ENCODE data around the gene CYSRT1.

CYSRT1 gene

DNA sequence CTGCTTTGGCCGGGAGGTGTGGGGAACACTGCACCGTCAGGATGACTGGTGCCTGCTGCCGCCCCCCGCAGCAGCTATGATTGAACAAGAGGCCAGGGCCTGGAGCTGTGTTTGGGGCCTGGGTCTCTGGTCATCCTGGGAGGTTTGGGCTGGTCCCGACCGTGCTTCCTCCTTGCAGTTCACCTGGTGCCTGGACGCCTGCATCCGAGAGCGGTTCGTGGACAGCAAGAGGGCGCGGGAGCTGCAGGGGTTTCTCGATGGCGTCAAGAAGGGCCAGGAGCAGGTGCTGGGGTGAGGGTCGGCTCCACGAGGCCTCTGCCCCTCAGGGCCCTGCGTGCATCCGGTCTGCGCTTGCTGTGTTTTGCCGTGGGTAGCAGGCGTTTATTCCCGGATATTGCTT is 39.1 kb downstream of the CYSRT1 start:
- no peak overlapping the region for H3K4me3 ChIP-seq (ENCODE audit: low read depth, low read length)
- TF ChIP-seq GLI2 (tag by site-specific recombination; IDR thresholded peaks at IDR 0.05; ENCODE audit: borderline replicate concordance, low read depth) = no peak
- no peak for TF ChIP-seq ZNF37A (tag by site-specific recombination; IDR thresholded peaks at IDR 0.05)
- TF ChIP-seq ZBTB7A (tag by site-specific recombination; IDR thresholded peaks at IDR 0.05; ENCODE audit: low read depth) = no peak
- no peak for TF ChIP-seq ZNF777 (tag by site-specific recombination; IDR thresholded peaks at IDR 0.05; ENCODE audit: borderline replicate concordance)
- no peak for TF ChIP-seq ZNF521 (tag by site-specific recombination; IDR thresholded peaks at IDR 0.05)
- TF ChIP-seq PRDM10 (tag by site-specific recombination; IDR thresholded peaks at IDR 0.05) = no peak
- no peak for TF ChIP-seq ZNF747 (tag by site-specific recombination; IDR thresholded peaks at IDR 0.05)
- TF ChIP-seq BCL11A (tag by site-specific recombination; IDR thresholded peaks at IDR 0.05; ENCODE audit: low read depth) = no peak
- TF ChIP-seq ZNF174 (tag by site-specific recombination; IDR thresholded peaks at IDR 0.05) = no peak
- TF ChIP-seq ZNF155 (tag by site-specific recombination; IDR thresholded peaks at IDR 0.05) = no peak
- TF ChIP-seq PRDM4 (tag by site-specific recombination; IDR thresholded peaks at IDR 0.05) = no peak
- ChIA-PET CTCF (interaction anchor here (0.6 to 6.1 kb wide), 5 partner anchors 8 to 29 kb away, joined by 3 to 37 read pairs (median 3); no protein-coding TSS in a partner anchor), POLR2A (interaction anchor here (0.6 to 10.1 kb wide), 5 partner anchors 16 to 298 kb away, joined by 3 to 103 read pairs (median 4); partner anchors contain the start of gene TUBB4B)
- peaks cover 2 to 49% of the 10 kb centered on the region in 2 experiments; a peak in 2 of 3 replicates for H3K36me3 ChIP-seq (ENCODE audit: control insufficient read depth in 2 of 2, insufficient read depth in 1 of 2, low read length in 2 of 2)
- H3K4me1 ChIP-seq (ENCODE audit: control insufficient read depth, insufficient read depth, low read length) = no peaks in the 10 kb centered on the region
- H3K27ac ChIP-seq (ENCODE audit: extremely low read depth, low read depth, low read length) = no peak overlapping the region
- H3K9me3 ChIP-seq (ENCODE audit: control insufficient read depth, insufficient read depth, low read depth, low read length) = no peaks in the 10 kb centered on the region

DNA sequence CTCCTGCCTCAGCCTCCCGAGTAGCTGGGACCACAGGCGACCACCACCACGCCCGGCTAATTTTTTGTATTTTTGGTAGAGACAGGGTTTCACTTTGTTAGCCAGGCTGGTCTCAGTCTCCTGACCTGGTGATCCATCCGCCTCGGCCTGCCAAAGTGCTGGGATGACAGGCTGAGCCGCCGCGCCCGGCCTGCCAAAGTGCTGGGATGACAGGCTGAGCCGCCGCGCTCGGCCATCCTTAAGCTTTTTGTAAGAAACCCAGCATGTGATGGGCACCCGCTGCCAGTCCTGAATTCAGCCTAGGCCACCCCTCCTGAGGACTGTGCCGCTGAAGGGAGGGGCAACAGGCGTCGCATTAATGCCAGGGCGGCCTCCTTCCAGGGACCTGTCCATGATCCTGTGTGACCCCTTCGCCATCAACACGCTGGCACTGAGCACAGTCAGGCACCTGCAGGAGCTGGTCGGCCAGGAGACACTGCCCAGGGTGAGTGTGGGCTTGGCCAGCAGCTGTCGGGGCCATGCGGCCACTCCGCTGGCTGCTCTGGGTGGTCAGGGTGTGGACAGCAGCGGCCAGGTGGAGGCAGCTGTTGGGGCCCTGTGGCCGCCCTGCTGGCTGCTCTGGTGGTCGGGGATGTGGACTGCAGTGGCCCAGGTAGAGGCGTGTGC is 40.7 kb downstream of the CYSRT1 start:
- TF ChIP-seq ZNF175 (tag by site-specific recombination; IDR thresholded peaks at IDR 0.05) = 0 out of 2 replicates have a peak, but pooled peaks have one; percentile 8
- TF ChIP-seq PRDM4 (tag by site-specific recombination; IDR thresholded peaks at IDR 0.05) = no peak
- Histone ChIP-seq H3K36me3 (ENCODE audit: control insufficient read depth in 2 of 2, insufficient read depth in 1 of 2, low read length in 2 of 2) (peaks cover 0 to 53% of the 10 kb centered on the region in 2 experiments; a peak in 2 of 3 replicates), H3K27ac (ENCODE audit: extremely low read depth, low read depth, low read length) (no peak overlapping the region), H3K9me3 (ENCODE audit: control insufficient read depth, insufficient read depth, low read depth, low read length) (no peaks in the 10 kb centered on the region), H3K4me1 (ENCODE audit: control insufficient read depth, insufficient read depth, low read length) (no peaks in the 10 kb centered on the region), H3K4me3 (ENCODE audit: low read depth, low read length) (no peak overlapping the region)
- ChIA-PET CTCF (interaction anchor here (0.5 to 2.2 kb wide), 9 partner anchors 9 to 1785 kb away, joined by 3 to 17 read pairs (median 5); a partner anchor contains a TSS), POLR2A (interaction anchor here (0.5 to 10.1 kb wide), 2 partner anchors 24 to 136 kb away, joined by 4 to 103 read pairs; partner anchors contain the start of gene TUBB4B)
